Lower lobe of right lung (tissue), 2 donors: Measurements from ENCODE around the gene NBAS. TPM values are rescaled to one million over a fixed set of nuclear protein-coding genes. Genes with fewer than 3 reads are reported as not detected.
"Not testable (repeated sequence)": the region's sequence is repeated elsewhere in the genome, so short reads cannot be mapped to it uniquely, and the experiment has no call there.

Source experiments
- ATAC-seq, 2 donors: fragments of 200-7000 bp; cut with Tn5 transposase; one replicate each; pipeline ENCODE4 v1.9.1; 2020 to 2022; ENCODE audit warnings: mild to moderate bottlenecking in 2 of 2, moderate library complexity in 2 of 2
- DNase-seq: peaks from one replicate; pipeline ENCODE4 v3.0.0-alpha.2; 2020
- H3K27ac ChIP-seq: fragments of 200-600 bp; one replicate; pipeline ENCODE4 v1.8.0; 2022
- H3K27me3 ChIP-seq: fragments of 200-600 bp; one replicate; pipeline ENCODE4 v1.8.0; 2022; ENCODE audit warnings: low read depth
- H3K36me3 ChIP-seq: fragments of 200-600 bp; one replicate; pipeline ENCODE4 v1.8.0; 2022; ENCODE audit warnings: mild to moderate bottlenecking
- H3K4me1 ChIP-seq: fragments of 200-600 bp; one replicate; pipeline ENCODE4 v1.8.0; 2022
- H3K4me3 ChIP-seq: fragments of 200-600 bp; one replicate; pipeline ENCODE4 v1.8.0; 2022; ENCODE audit warnings: mild to moderate bottlenecking
- H3K9me3 ChIP-seq: fragments of 200-600 bp; one replicate; pipeline ENCODE4 v1.8.0; 2022
- CTCF ChIP-seq: fragments of 200-600 bp; IDR thresholded peaks from one replicate; pipeline ENCODE4 v1.8.0; 2022; ENCODE audit warnings: antibody characterized with exemption, mild to moderate bottlenecking
- intact Hi-C: fragments of 100-400 bp; cut with DNase I; formaldehyde crosslinking; loops from one replicate; pipeline ENCODE4 v1.11.0; 2022
- total RNA-seq: library from RNA; stranded (reverse); fragmentation: NEBNext Ultra II Directional; extraction: Animal tissue kit (Norgen Biotek cat#: 25700); gene quantifications from one replicate; pipeline ENCODE4 v1.2.1, GENCODE V29; 2021
- donor health status: DM: no; HTN: yes; CAD: no; lungs with severe emphysema.

The NBAS gene
- total RNA-seq, 1 donor from 2014 or later, result 42.4 TPM

- intact Hi-C loops, result no loop called here
Observed at GRCh38 chr2:15262792-15263191, 298.3 kb downstream of the NBAS start.

GRCh38 chr2:15260835-15261234, 300.3 kb downstream of the NBAS start:
- no peak for DNase-seq
- no peak for TF ChIP-seq CTCF
- no peak overlapping the region for H3K4me3 ChIP-seq
- intact Hi-C loops, result no loop called here
- no peaks in the 10 kb centered on the region for H3K27me3 ChIP-seq
- no peaks in the 10 kb centered on the region for H3K36me3 ChIP-seq
- peaks cover 5% of the 10 kb centered on the region for H3K9me3 ChIP-seq
- ATAC-seq, result no peak
- H3K4me1 ChIP-seq, result no peaks in the 10 kb centered on the region
- H3K27ac ChIP-seq, result no peak overlapping the region

More at GRCh38 chr2:15262792-15263191, 298.3 kb downstream of the NBAS start:
- DNase-seq (no peak), ATAC-seq (no peak)
- Histone ChIP-seq H3K4me3 (no peak overlapping the region), H3K4me1 (no peaks in the 10 kb centered on the region), H3K36me3 (no peaks in the 10 kb centered on the region), H3K9me3 (peaks cover 5% of the 10 kb centered on the region), H3K27me3 (no peaks in the 10 kb centered on the region), H3K27ac (no peak overlapping the region)
- TF ChIP-seq CTCF, result no peak

- Histone ChIP-seq H3K4me1 (no peaks in the 10 kb centered on the region), H3K27ac (no peak overlapping the region), H3K4me3 (no peak overlapping the region), H3K36me3 (no peaks in the 10 kb centered on the region), H3K27me3 (no peaks in the 10 kb centered on the region), H3K9me3 (peaks cover 5% of the 10 kb centered on the region)
- no peak for TF ChIP-seq CTCF
- intact Hi-C loops, result no loop called here
- DNase-seq (no peak), ATAC-seq (no peak)
Observed at GRCh38 chr2:15260196-15260595, 300.9 kb downstream of the NBAS start.

- intact Hi-C loops, result no loop called here
- ATAC-seq, result peak in 1 of 2 donors; percentile 25
- no peaks in the 10 kb centered on the region for H3K4me1 ChIP-seq
Observed at GRCh38 chr2:15259356-15259756, 301.8 kb downstream of the NBAS start.

GRCh38 chr2:15258385-15258784, 302.7 kb downstream of the NBAS start:
- H3K36me3 ChIP-seq, H3K4me1 ChIP-seq, ATAC-seq, intact Hi-C loops, H3K27ac ChIP-seq, H3K9me3 ChIP-seq, H3K4me3 ChIP-seq, H3K27me3 ChIP-seq, DNase-seq: not testable (repeated sequence)

More at GRCh38 chr2:15259356-15259756, 301.8 kb downstream of the NBAS start:
- no peak overlapping the region for H3K27ac ChIP-seq
- TF ChIP-seq CTCF, result no peak
- H3K9me3 ChIP-seq, result peaks cover 5% of the 10 kb centered on the region
- H3K4me3 ChIP-seq, result no peak overlapping the region
- H3K36me3 ChIP-seq, result no peaks in the 10 kb centered on the region
- no peaks in the 10 kb centered on the region for H3K27me3 ChIP-seq
- DNase-seq, result no peak

GRCh38 chr2:15253835-15254286, 307.3 kb downstream of the NBAS start:
- Histone ChIP-seq H3K27me3 (no peaks in the 10 kb centered on the region), H3K9me3 (peaks cover under 1% of the 10 kb centered on the region), H3K27ac (no peak overlapping the region), H3K36me3 (no peaks in the 10 kb centered on the region), H3K4me1 (no peaks in the 10 kb centered on the region), H3K4me3 (no peak overlapping the region)
- DNase-seq, result no peak
- TF ChIP-seq CTCF, result no peak
- no peak for ATAC-seq
- intact Hi-C loops, result no loop called here
